Smooth muscle cell (in vitro differentiated cells): ENCODE results near the gene SPIN1. TPM values are rescaled to one million over a fixed set of nuclear protein-coding genes. Genes with fewer than 3 reads are reported as not detected.

Experiments
- DNase-seq: peaks from one replicate; lab custom pipeline; 2025; ENCODE audit not compliant: unreplicated experiment; lab: John Stamatoyannopoulos, UW
- H2AFZ ChIP-seq: fragments of 200-600 bp; sonication (generic); 2 replicates; pipeline ENCODE4 v1.6.0; 2016; ENCODE audit warnings: antibody characterized with exemption, low read depth, mild to moderate bottlenecking
- H3F3A ChIP-seq: fragments of 200-600 bp; sonication (generic); 2 replicates; pipeline ENCODE4 v1.6.0; 2017; ENCODE audit warnings: antibody characterized with exemption, low read depth
- H3K27ac ChIP-seq: fragments of 200-600 bp; sonication (generic); 2 replicates; pipeline ENCODE4 v1.5.1; 2016; ENCODE audit warnings: low read depth, mild to moderate bottlenecking
- H3K27me3 ChIP-seq: fragments of 200-600 bp; sonication (generic); 2 replicates; pipeline ENCODE4 v1.6.1; 2016; ENCODE audit warnings: low read depth, mild to moderate bottlenecking
- H3K36me3 ChIP-seq: fragments of 200-600 bp; sonication (generic); 2 replicates; pipeline ENCODE4 v1.5.1; 2016; ENCODE audit warnings: low read depth
- H3K4me1 ChIP-seq: fragments of 200-600 bp; sonication (generic); 2 replicates; pipeline ENCODE4 v1.5.1; 2016; ENCODE audit warnings: low read depth
- H3K4me2 ChIP-seq: fragments of 200-600 bp; sonication (generic); 2 replicates; pipeline ENCODE4 v1.6.0; 2016; ENCODE audit warnings: mild to moderate bottlenecking
- H3K4me3 ChIP-seq: fragments of 200-600 bp; sonication (generic); 2 replicates; pipeline ENCODE4 v1.5.1; 2016; ENCODE audit warnings: mild to moderate bottlenecking
- H3K79me2 ChIP-seq: fragments of 200-600 bp; sonication (generic); 2 replicates; pipeline ENCODE4 v1.6.0; 2016; ENCODE audit warnings: low read depth, mild to moderate bottlenecking
- H3K9ac ChIP-seq: fragments of 200-600 bp; sonication (generic); 2 replicates; pipeline ENCODE4 v1.6.0; 2016; ENCODE audit warnings: low read depth
- H3K9me3 ChIP-seq: fragments of 200-600 bp; sonication (generic); replicated peaks from 2 replicates; pipeline ENCODE4 v1.5.1; 2016; ENCODE audit warnings: low read depth
- H4K20me1 ChIP-seq: fragments of 200-600 bp; sonication (generic); 2 replicates; pipeline ENCODE4 v1.6.0; 2016; ENCODE audit warnings: low read depth
- WGBS: methylation state at CpG from one replicate; pipeline ENCODE4 v1.1.7; 2016; ENCODE audit warnings: low lambda C conversion rate; 5-methylcytosine and 5-hydroxymethylcytosine counted together
- polyA plus RNA-seq: library from polyadenylated mRNA; unstranded; fragments of >200 nt; fragmentation: Nextera tagmentation; extraction: Ambion mirVana; gene quantifications from 2 replicates; pipeline ENCODE4 v1.2.1, GENCODE V29; 2016
- total RNA-seq: library from RNA; depleted of rRNA; stranded (reverse); fragments of >200 nt; gene quantifications from 2 replicates; pipeline ENCODE4 v1.2.3, GENCODE V29; 2014
- TF ChIP-seq, protein P1 (sequence below): fragments of 200-600 bp; sonication (generic); IDR thresholded peaks from 2 replicates; pipeline ENCODE4 v1.5.1; 2017; ENCODE audit warnings: borderline replicate concordance, mild to moderate bottlenecking, antibody characterized with exemption; ENCODE audit not compliant: insufficient read depth, poor library complexity, severe bottlenecking

The SPIN1 gene
- total and polyA plus RNA-seq, 2 experiments from 2014 or later, result 56.4 to 122 TPM

DNA sequence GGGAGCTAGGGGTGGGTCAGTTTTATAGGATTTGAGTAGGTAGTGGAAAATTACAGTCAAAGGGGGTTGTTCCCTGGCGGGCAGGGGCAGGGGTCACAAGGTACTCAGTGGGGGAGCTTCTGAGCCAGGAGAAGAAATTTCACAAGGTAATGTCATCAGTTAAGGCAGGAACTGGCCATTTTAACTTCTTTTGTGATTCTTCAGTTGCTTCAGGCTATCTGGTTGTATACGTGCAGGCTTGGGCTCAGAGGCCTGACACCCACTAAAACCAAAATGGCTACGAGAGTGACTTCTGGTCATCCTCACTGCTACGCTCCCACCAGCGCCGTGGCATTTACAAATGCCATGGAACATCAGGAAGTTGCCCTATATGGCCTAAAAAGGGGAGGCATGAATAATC lies 126.0 kb downstream of the SPIN1 start:
- TF ChIP-seq, protein P1, sequence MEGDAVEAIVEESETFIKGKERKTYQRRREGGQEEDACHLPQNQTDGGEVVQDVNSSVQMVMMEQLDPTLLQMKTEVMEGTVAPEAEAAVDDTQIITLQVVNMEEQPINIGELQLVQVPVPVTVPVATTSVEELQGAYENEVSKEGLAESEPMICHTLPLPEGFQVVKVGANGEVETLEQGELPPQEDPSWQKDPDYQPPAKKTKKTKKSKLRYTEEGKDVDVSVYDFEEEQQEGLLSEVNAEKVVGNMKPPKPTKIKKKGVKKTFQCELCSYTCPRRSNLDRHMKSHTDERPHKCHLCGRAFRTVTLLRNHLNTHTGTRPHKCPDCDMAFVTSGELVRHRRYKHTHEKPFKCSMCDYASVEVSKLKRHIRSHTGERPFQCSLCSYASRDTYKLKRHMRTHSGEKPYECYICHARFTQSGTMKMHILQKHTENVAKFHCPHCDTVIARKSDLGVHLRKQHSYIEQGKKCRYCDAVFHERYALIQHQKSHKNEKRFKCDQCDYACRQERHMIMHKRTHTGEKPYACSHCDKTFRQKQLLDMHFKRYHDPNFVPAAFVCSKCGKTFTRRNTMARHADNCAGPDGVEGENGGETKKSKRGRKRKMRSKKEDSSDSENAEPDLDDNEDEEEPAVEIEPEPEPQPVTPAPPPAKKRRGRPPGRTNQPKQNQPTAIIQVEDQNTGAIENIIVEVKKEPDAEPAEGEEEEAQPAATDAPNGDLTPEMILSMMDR, result no peak
- no peak overlapping the region for H3K4me2 ChIP-seq
- no peak overlapping the region for H3K4me3 ChIP-seq
- no peaks in the 10 kb centered on the region for H3K36me3 ChIP-seq
- no peaks in the 10 kb centered on the region for H3F3A ChIP-seq
- 88% methylated on average over 6 of the region's 6 CpGs for WGBS
- no peaks in the 10 kb centered on the region for H4K20me1 ChIP-seq
- no peak for DNase-seq
- no peaks in the 10 kb centered on the region for H3K79me2 ChIP-seq
- no peak overlapping the region for H3K27ac ChIP-seq
- H3K9me3 ChIP-seq, result no peaks in the 10 kb centered on the region
- H3K4me1 ChIP-seq, result no peaks in the 10 kb centered on the region
- no peak overlapping the region for H2AFZ ChIP-seq
- no peak overlapping the region for H3K9ac ChIP-seq
- H3K27me3 ChIP-seq, result no peaks in the 10 kb centered on the region

DNA sequence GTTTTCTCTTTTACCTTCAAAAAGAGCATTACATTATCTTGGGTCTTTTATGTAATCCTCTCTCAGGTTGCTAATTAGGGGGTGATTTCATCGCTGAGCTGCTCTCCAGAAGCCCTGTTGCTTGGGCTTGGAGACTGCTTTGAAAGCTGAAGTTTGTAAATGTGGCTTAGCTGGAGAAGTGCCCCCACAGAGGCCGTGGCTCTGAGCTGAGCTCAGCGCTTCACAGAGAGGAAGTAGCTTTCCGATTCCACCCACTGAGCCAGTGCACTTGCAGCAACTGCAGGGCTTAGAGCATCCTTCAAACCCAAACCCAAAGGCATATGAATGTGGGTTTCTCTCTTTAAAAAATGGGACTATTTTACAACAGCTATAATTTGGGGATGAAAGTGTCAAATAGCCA lies 133.1 kb downstream of the SPIN1 start:
- H3K27ac ChIP-seq, result no peak overlapping the region

DNA sequence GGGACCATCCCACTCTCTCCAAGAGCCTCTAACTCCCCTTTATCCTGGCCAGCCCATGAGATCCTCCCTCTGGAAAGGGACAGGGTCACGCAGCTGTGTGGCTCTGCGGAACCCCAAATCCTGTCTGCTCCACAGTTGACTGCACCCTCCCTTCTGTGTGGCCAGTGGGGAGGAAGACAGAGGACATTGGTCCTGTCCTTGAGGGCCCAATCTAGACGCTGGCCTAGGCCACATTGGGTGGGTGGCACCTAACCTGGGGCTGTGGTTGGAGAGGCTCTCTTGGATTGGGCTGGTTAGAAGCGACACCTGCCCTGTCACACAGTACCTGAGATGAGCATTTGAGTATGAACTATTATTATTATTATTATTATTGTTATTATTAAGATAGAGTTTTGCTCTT lies 134.1 kb downstream of the SPIN1 start:
- H3K4me2 ChIP-seq, result no peak overlapping the region
- H3K4me3 ChIP-seq, result no peak overlapping the region
- H3F3A ChIP-seq, result peaks cover 7% of the 10 kb centered on the region
- no peaks in the 10 kb centered on the region for H3K27me3 ChIP-seq
- TF ChIP-seq, protein P1, result no peak
- no peaks in the 10 kb centered on the region for H3K9me3 ChIP-seq
- no peak overlapping the region for H3K9ac ChIP-seq
- H3K4me1 ChIP-seq, result no peaks in the 10 kb centered on the region
- no peaks in the 10 kb centered on the region for H3K36me3 ChIP-seq
- no peaks in the 10 kb centered on the region for H4K20me1 ChIP-seq
- H3K79me2 ChIP-seq, result no peaks in the 10 kb centered on the region
- DNase-seq, result no peak
- H3K27ac ChIP-seq, result no peak overlapping the region
- no peak overlapping the region for H2AFZ ChIP-seq
- WGBS, result over 99% methylated on average over 4 of the region's 4 CpGs

More for the DNA sequence above, 133.1 kb downstream of the SPIN1 start:
- no peaks in the 10 kb centered on the region for H3K9me3 ChIP-seq
- no peak overlapping the region for H3K4me2 ChIP-seq
- H3K27me3 ChIP-seq, result no peaks in the 10 kb centered on the region
- no peaks in the 10 kb centered on the region for H3K4me1 ChIP-seq
- WGBS, result 13% methylated on average over 4 of the region's 4 CpGs
- H4K20me1 ChIP-seq, result no peaks in the 10 kb centered on the region
- no peak overlapping the region for H2AFZ ChIP-seq
- H3K36me3 ChIP-seq, result no peaks in the 10 kb centered on the region
- peaks cover 7% of the 10 kb centered on the region for H3F3A ChIP-seq
- no peak overlapping the region for H3K9ac ChIP-seq
- TF ChIP-seq, protein P1, result no peak
- H3K4me3 ChIP-seq, result no peak overlapping the region
- no peak for DNase-seq
- H3K79me2 ChIP-seq, result no peaks in the 10 kb centered on the region

DNA sequence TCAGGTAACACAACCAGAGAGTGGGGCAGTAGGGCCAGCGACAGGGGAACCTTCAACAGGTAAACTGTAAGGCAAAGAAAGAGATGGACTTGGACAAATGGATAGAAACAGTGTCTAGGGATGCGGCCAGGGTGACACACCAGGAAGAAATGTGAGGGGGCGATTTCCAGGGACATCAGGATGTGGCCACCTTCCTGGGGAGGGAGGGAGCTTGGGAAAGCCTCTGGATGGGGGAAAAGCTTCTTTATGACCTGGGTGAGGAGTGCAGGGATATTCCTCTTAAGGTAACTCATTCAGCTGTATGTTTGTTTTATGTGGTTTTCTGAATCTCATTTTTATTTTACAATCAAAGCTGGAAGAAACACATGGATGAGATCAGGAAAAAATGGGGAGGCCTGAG lies 134.8 kb downstream of the SPIN1 start:
- DNase-seq, result no peak
- no peak overlapping the region for H3K9ac ChIP-seq
- H3K9me3 ChIP-seq, result no peaks in the 10 kb centered on the region
- peak overlapping the region; percentile 53 for H3K4me2 ChIP-seq
- H3K79me2 ChIP-seq, result no peaks in the 10 kb centered on the region
- WGBS, result 55% methylated on average over 3 of the region's 3 CpGs
- H3K27me3 ChIP-seq, result no peaks in the 10 kb centered on the region
- H3F3A ChIP-seq, result peaks cover 7% of the 10 kb centered on the region
- TF ChIP-seq, protein P1, result no peak
- no peaks in the 10 kb centered on the region for H4K20me1 ChIP-seq
- no peak overlapping the region for H2AFZ ChIP-seq
- H3K36me3 ChIP-seq, result no peaks in the 10 kb centered on the region
- no peaks in the 10 kb centered on the region for H3K4me1 ChIP-seq
- peak overlapping the region; percentile 20 for H3K27ac ChIP-seq
- H3K4me3 ChIP-seq, result no peak overlapping the region
